Left ventricle myocardium inferior (tissue), 1 donor: ENCODE data around the gene KIR3DL1. TPM values are rescaled to one million over a fixed set of nuclear protein-coding genes. Genes with fewer than 3 reads are reported as not detected.
"Not testable (repeated sequence)": the region's sequence is repeated elsewhere in the genome, so short reads cannot be mapped to it uniquely, and the experiment has no call there.

Experiments
- DNase-seq: peaks from one replicate; pipeline ENCODE4 v3.0.0-alpha.2; 2020
- H3K27ac ChIP-seq: fragments of 200-600 bp; replicated peaks from 2 replicates; pipeline ENCODE4 v1.8.0; 2021
- H3K27me3 ChIP-seq: fragments of 200-600 bp; 2 replicates; pipeline ENCODE4 v1.8.0; 2021; ENCODE audit warnings: low read depth
- H3K36me3 ChIP-seq: fragments of 200-600 bp; 2 replicates; pipeline ENCODE4 v1.8.0; 2021
- H3K4me1 ChIP-seq: fragments of 200-600 bp; 2 replicates; pipeline ENCODE4 v1.8.0; 2021
- H3K4me3 ChIP-seq: fragments of 200-600 bp; 2 replicates; pipeline ENCODE4 v1.8.0; 2021; ENCODE audit warnings: mild to moderate bottlenecking, moderate library complexity
- H3K9me3 ChIP-seq: fragments of 200-600 bp; replicated peaks from 2 replicates; pipeline ENCODE4 v1.8.0; 2021
- intact Hi-C: fragments of 100-400 bp; cut with micrococcal nuclease; formaldehyde crosslinking; loops from one replicate; pipeline ENCODE4 v1.11.0; 2022
- total RNA-seq: library from RNA; stranded (reverse); fragmentation: NEBNext Ultra II Directional; extraction: Animal tissue kit (Norgen Biotek cat#: 25700); gene quantifications from one replicate; pipeline ENCODE4 v1.2.1, GENCODE V29; 2021
- TF ChIP-seq, protein P1 (sequence below): fragments of 200-600 bp; IDR thresholded peaks from 2 replicates; pipeline ENCODE4 v1.8.0; 2021; ENCODE audit warnings: antibody characterized with exemption, mild to moderate bottlenecking, borderline replicate concordance
- donor health status: DM: no; HTN: yes; CAD: no; lungs with severe emphysema.

Gene KIR3DL1
- total RNA-seq, 1 donor from 2014 or later: not detected

DNA sequence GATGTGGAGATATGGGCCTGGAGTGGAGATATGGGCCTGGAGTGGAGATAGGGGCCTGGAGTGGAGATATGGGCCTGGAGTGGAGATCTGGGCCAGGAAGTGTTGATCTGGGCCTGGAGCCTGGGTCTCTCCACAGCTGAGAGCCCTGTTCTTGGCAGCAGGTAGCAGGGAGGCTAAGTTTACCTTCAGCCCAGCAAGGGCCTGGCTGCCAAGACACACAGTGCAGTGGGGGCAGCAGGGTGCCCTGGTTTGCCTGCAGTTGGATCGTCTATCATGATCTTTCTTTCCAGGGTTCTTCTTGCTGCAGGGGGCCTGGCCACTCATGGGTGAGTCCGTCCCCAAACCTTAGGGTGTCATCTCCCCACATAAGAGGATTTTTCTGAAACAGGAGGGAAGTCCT, 34.7 kb downstream of the KIR3DL1 start:
- intact Hi-C loops: no loop called here
- no peak overlapping the region for H3K4me3 ChIP-seq
- TF ChIP-seq, protein P1, sequence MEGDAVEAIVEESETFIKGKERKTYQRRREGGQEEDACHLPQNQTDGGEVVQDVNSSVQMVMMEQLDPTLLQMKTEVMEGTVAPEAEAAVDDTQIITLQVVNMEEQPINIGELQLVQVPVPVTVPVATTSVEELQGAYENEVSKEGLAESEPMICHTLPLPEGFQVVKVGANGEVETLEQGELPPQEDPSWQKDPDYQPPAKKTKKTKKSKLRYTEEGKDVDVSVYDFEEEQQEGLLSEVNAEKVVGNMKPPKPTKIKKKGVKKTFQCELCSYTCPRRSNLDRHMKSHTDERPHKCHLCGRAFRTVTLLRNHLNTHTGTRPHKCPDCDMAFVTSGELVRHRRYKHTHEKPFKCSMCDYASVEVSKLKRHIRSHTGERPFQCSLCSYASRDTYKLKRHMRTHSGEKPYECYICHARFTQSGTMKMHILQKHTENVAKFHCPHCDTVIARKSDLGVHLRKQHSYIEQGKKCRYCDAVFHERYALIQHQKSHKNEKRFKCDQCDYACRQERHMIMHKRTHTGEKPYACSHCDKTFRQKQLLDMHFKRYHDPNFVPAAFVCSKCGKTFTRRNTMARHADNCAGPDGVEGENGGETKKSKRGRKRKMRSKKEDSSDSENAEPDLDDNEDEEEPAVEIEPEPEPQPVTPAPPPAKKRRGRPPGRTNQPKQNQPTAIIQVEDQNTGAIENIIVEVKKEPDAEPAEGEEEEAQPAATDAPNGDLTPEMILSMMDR: no peak
- peaks cover 41% of the 10 kb centered on the region for H3K27me3 ChIP-seq
- H3K9me3 ChIP-seq: no peaks in the 10 kb centered on the region
- H3K4me1 ChIP-seq: no peaks in the 10 kb centered on the region
- no peaks in the 10 kb centered on the region for H3K36me3 ChIP-seq
- no peak overlapping the region for H3K27ac ChIP-seq
- DNase-seq: no peak

DNA sequence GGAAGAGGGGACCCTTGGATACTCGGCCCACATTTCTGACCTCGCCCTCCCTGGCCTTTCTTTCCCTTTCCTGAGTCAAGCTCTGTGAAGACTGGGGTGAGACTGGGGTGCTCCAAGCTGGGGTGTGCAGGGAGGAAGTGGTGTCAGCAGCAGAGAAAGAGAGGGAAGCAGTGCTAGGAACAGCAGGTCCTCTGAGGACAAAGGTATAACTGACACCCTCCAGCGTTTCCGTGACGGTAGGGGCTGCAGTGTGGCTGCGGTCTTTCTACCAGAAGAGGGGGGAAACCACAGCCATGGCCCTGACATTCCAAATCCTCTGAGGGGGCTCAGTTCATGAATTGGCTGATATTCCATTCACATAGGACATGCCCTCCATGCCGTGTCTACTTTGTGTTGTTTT, 35.1 kb downstream of the KIR3DL1 start:
- Histone ChIP-seq H3K4me1 (no peaks in the 10 kb centered on the region), H3K27ac (no peak overlapping the region), H3K36me3 (no peaks in the 10 kb centered on the region), H3K9me3 (no peaks in the 10 kb centered on the region), H3K4me3 (no peak overlapping the region), H3K27me3 (peaks cover 41% of the 10 kb centered on the region)
- DNase-seq: no peak
- intact Hi-C loops: no loop called here
- TF ChIP-seq, protein P1: no peak

DNA sequence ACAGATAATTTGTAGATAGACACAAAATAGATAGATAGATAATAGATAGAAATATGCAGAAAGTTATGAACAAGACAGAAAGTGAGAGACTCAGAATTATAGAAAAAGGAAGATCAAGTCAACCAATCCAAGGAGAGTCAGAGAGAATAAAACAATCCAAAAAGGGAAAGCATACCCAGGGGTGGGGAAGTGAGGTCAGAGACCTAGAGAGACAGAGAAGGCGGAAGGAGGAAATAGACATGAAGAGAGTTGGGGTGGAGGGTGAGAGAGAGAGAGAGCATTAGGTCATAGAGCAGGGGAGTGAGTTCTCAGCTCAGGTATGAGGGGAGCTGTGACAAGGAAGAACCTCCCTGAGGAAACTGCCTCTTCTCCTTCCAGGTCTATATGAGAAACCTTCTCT, 39.0 kb downstream of the KIR3DL1 start:
- H3K4me3 ChIP-seq, DNase-seq, H3K36me3 ChIP-seq, H3K4me1 ChIP-seq, H3K27ac ChIP-seq, H3K9me3 ChIP-seq, intact Hi-C loops: not testable (repeated sequence)
- H3K27me3 ChIP-seq: peaks cover 40% of the 10 kb centered on the region

DNA sequence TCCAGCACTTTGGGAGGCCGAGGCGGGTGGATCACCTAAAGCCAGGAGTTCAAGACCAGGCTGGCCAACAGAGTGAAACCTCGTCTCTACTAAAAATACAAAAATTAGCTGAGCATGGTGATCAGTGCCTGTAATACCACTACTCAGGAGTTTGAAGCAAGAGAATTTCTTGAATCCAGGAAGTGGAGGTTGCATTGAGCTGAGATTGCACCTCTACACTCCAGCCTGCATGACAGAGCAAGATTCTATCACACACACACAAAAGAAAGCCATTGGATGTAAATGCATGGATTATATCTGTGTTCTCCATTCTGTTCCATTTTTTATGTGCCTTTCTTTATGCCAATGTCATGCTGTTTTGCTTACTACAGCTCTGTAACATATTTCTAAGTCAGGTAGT, 42.2 kb downstream of the KIR3DL1 start:
- H3K27ac ChIP-seq, H3K4me1 ChIP-seq, H3K4me3 ChIP-seq, H3K9me3 ChIP-seq, H3K36me3 ChIP-seq, DNase-seq, intact Hi-C loops: not testable (repeated sequence)
- peaks cover 25% of the 10 kb centered on the region for H3K27me3 ChIP-seq

DNA sequence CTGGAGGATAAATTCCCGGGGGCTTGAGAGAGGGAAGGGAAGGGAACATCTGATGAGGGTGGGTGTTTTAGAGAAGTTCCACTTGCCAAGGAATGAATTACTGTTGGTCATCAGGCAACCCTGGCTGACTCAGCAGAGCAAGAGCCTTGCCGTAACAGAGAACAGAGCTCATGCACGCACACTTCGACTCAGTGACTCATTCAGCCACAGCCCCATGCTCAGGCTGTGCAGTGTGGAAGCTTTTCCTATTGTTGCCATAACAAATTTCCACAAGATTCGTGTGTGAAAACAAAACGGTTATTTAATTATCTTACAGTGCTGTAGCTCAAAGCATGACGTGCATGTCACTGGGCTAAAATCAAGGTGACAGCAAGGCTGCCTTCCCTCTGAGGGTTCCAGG, 43.2 kb downstream of the KIR3DL1 start:
- H3K4me3 ChIP-seq, H3K4me1 ChIP-seq, DNase-seq, H3K27ac ChIP-seq, intact Hi-C loops, H3K9me3 ChIP-seq, H3K36me3 ChIP-seq: not testable (repeated sequence)
- H3K27me3 ChIP-seq: peaks cover 23% of the 10 kb centered on the region

DNA sequence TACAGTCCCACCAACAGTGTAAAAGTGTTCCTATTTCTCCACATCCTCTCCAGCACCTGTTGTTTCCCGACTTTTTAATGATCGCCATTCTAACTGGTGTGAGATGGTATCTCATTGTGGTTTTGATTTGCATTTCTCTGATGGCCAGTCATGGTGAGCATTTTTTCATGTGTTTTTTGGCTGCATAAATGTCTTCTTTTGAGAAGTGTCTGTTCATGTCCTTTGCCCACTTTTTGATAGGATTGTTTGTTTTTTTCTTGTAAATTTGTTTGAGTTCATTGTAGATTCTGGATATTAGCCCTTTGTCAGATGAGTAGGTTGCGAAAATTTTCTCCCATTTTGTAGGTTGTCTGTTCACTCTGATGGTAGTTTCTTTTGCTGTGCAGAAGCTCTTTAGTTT, 47.2 kb downstream of the KIR3DL1 start:
- H3K4me1 ChIP-seq, H3K9me3 ChIP-seq, H3K4me3 ChIP-seq, H3K27ac ChIP-seq, H3K36me3 ChIP-seq, DNase-seq, intact Hi-C loops: not testable (repeated sequence)
- peaks cover 27% of the 10 kb centered on the region for H3K27me3 ChIP-seq

DNA sequence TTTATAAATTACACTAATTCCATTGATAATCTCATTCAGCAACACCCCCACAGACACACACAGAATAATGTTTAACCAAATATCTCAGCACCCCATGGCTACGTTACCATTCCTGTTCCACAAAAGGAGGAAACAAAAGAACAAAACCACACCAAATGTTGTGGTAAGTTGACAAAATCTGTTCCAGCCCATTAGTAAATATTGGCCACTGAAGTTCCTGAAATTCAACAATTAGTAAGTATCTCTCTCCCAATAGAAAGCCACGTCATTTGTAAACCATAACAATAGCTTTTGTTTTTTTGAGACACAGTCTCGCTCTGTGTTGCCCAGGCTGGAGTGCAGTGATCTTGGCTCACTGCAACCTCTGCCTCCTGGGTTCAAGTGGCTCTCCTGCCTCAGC, 55.4 kb downstream of the KIR3DL1 start:
- no peaks in the 10 kb centered on the region for H3K36me3 ChIP-seq
- intact Hi-C loops: no loop called here
- TF ChIP-seq, protein P1: no peak
- no peak for DNase-seq
- peaks cover 8% of the 10 kb centered on the region for H3K9me3 ChIP-seq
- no peaks in the 10 kb centered on the region for H3K4me1 ChIP-seq
- H3K4me3 ChIP-seq: no peak overlapping the region
- H3K27me3 ChIP-seq: peaks cover 27% of the 10 kb centered on the region
- H3K27ac ChIP-seq: no peak overlapping the region

DNA sequence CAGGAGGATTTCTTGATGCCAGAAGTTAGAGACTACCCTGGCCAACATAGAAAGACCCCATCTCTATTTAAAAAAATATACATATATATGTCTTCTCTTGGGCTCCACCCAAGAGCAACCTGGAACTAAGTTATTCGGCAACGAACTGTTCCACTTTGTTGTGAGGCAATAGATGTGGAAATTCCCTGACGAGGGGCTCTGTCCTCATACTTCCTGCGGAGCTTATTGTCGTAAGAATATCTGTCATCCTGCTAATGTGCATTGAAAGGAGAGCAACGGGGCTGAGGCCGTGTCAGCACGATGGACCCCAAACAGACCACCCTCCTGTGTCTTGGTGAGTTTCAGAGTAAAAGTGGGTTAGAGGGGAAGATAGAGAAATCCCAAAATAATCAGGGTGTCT, 57.7 kb downstream of the KIR3DL1 start, which contains the start of gene FCAR:
Gene FCAR (plus strand): TSS at position 246 of the 400 bp plus-strand sequence. CDS start 55 bp downstream, at position 301.
- no peak within 1 kb of the TSS for H3K4me3 ChIP-seq

More for the DNA sequence above, 57.7 kb downstream of the KIR3DL1 start, which contains the start of gene FCAR:
- Histone ChIP-seq H3K27ac (no peak within 1 kb of the TSS), H3K4me1 (no peaks in the 10 kb centered on the region), H3K9me3 (peaks cover 8% of the 10 kb centered on the region), H3K27me3 (peaks cover 32% of the 10 kb centered on the region), H3K36me3 (no peaks in the 10 kb centered on the region)
- TF ChIP-seq, protein P1: no peak
- intact Hi-C loops: no loop called here
- no peak for DNase-seq
